B cell (primary cell): ENCODE data around the gene ACSBG1. TPM values are rescaled to one million over a fixed set of nuclear protein-coding genes. Genes with fewer than 3 reads are reported as not detected.

Experiments
- ATAC-seq: fragments of 200-7000 bp; cut with Tn5 transposase; one replicate; pipeline ENCODE4 v1.10.0; 2021; ENCODE audit warnings: low read depth, mild to moderate bottlenecking, moderate number of reproducible peaks, moderate library complexity
- CTCF ChIA-PET: fragments of 350-600 bp; sonication (Branson Sonifier 250); formaldehyde crosslinking; loops from one replicate; lab custom pipeline; 2021; ENCODE audit warnings: antibody characterized with exemption, inconsistent platforms; lab: Charles Lee
- POLR2A ChIA-PET: fragments of 350-600 bp; sonication (Branson Sonifier 250); formaldehyde crosslinking; loops from one replicate; lab custom pipeline; 2021; ENCODE audit warnings: antibody characterized with exemption; lab: Charles Lee
- DNase-seq: peaks from one replicate; pipeline ENCODE4 v3.0.0; 2013
- H2AFZ ChIP-seq: 2 replicates; pipeline ENCODE4 v1.6.1; 2012; ENCODE audit warnings: mild to moderate bottlenecking, low read depth, low read length; ENCODE audit not compliant: insufficient read depth, poor library complexity, severe bottlenecking
- H3K27ac ChIP-seq, 2 donors: 1 replicate in 1 of 2; 2 replicates in 1 of 2; pipeline ENCODE4 v1.5.1; 2012 to 2013; ENCODE audit warnings: low read length in 2 of 2, mild to moderate bottlenecking in 2 of 2, moderate library complexity in 1 of 2
- H3K27me3 ChIP-seq, 4 experiments: fragments of 200-600 bp in 1 of 4; sonication (generic) in 1 of 4; replicated peaks in 1 of 4; 1 replicate in 2 of 4; 2 replicates in 2 of 4; pipeline versions ENCODE4 v1.6.1 to v1.7.0; 2013 to 2016; ENCODE audit warnings: low read length in 3 of 4, mild to moderate bottlenecking in 2 of 4, mixed read lengths in 1 of 4, moderate library complexity in 1 of 4; ENCODE audit not compliant: insufficient read depth in 4 of 4, control insufficient read depth in 3 of 4; ENCODE audit errors: control extremely low read depth in 1 of 4
- H3K36me3 ChIP-seq, 2 experiments: replicated peaks in 1 of 2; 1 replicate in 1 of 2; 2 replicates in 1 of 2; pipeline versions ENCODE4 v1.6.1 to v1.7.1; 2013; ENCODE audit warnings: low read length in 1 of 2; ENCODE audit not compliant: insufficient read depth in 2 of 2, control insufficient read depth in 1 of 2; ENCODE audit errors: control extremely low read depth in 1 of 2, extremely low read depth in 1 of 2
- H3K4me1 ChIP-seq, 2 donors: fragments of 200-600 bp in 1 of 2; sonication (generic) in 1 of 2; 1 replicate in 1 of 2; 2 replicates in 1 of 2; pipeline versions ENCODE4 v1.5.1 to v1.6.1; 2013 to 2017; ENCODE audit warnings: low read length in 2 of 2; ENCODE audit not compliant: control insufficient read depth in 2 of 2, insufficient read depth in 2 of 2
- H3K4me2 ChIP-seq: replicated peaks from 2 replicates; pipeline ENCODE3; 2012; ENCODE audit warnings: mild to moderate bottlenecking, low read depth, low read length; ENCODE audit not compliant: poor library complexity, severe bottlenecking
- H3K4me3 ChIP-seq, 5 experiments: fragments of 200-600 bp in 1 of 5; sonication (generic) in 1 of 5; 1 replicate in 3 of 5; 2 replicates in 2 of 5; pipeline versions ENCODE4 v1.5.1 to v1.7.0; 2011 to 2016; ENCODE audit warnings: low read length in 4 of 5, mild to moderate bottlenecking in 4 of 5, low read depth in 2 of 5, control low read depth in 1 of 5, moderate library complexity in 1 of 5; ENCODE audit not compliant: insufficient read depth in 1 of 5; ENCODE audit errors: control extremely low read depth in 1 of 5, extremely low read depth in 1 of 5
- H3K79me2 ChIP-seq: fragments of 200-600 bp; sonication (generic); one replicate; pipeline ENCODE4 v1.6.0; 2016; ENCODE audit warnings: low read length; ENCODE audit not compliant: control insufficient read depth, insufficient read depth
- H3K9ac ChIP-seq: fragments of 200-600 bp; sonication (generic); 2 replicates; pipeline ENCODE4 v1.6.1; 2017; ENCODE audit warnings: mild to moderate bottlenecking, low read length, moderate library complexity
- H3K9me3 ChIP-seq, 3 donors: one replicate each; pipeline versions ENCODE4 v1.6.1 to v1.7.1; 2013; ENCODE audit warnings: low read length in 2 of 3; ENCODE audit not compliant: control insufficient read depth in 2 of 3, insufficient read depth in 1 of 3; ENCODE audit errors: control extremely low read depth in 1 of 3
- H4K20me1 ChIP-seq: 2 replicates; pipeline ENCODE4 v1.6.0; 2012; ENCODE audit warnings: mild to moderate bottlenecking, low read length; ENCODE audit not compliant: insufficient read depth, control insufficient read depth, poor library complexity, severe bottlenecking
- H3K27ac Mint-ChIP-seq: one replicate; pipeline ENCODE4 v1.8.0; 2021; ENCODE audit warnings: mixed read lengths
- H3K27me3 Mint-ChIP-seq: one replicate; pipeline ENCODE4 v1.8.0; 2021; ENCODE audit warnings: mixed read lengths
- H3K4me1 Mint-ChIP-seq: one replicate; pipeline ENCODE4 v1.8.0; 2021; ENCODE audit warnings: mixed read lengths
- H3K4me3 Mint-ChIP-seq: one replicate; pipeline ENCODE4 v1.8.0; 2021; ENCODE audit warnings: mixed read lengths
- H3K9me3 Mint-ChIP-seq: one replicate; pipeline ENCODE4 v1.8.0; 2022; ENCODE audit warnings: mixed read lengths; ENCODE audit not compliant: insufficient read depth
- CTCF ChIP-seq: fragments of 200-600 bp; IDR thresholded peaks from one replicate; pipeline ENCODE4 v1.8.0; 2022; ENCODE audit warnings: antibody characterized with exemption, mild to moderate bottlenecking
- EZH2 ChIP-seq: IDR thresholded peaks from 2 replicates; pipeline ENCODE4 v1.6.1; 2012; ENCODE audit warnings: borderline replicate concordance, low read depth, mild to moderate bottlenecking, moderate library complexity, low read length; ENCODE audit not compliant: insufficient read depth, poor library complexity, severe bottlenecking
- WGBS: methylation state at CpG from one replicate; pipeline ENCODE4 v1.1.5; 2013; ENCODE audit warnings: missing lambda C conversion rate; ENCODE audit not compliant: insufficient coverage; 5-methylcytosine and 5-hydroxymethylcytosine counted together
- intact Hi-C: fragments of 100-400 bp; cut with micrococcal nuclease; formaldehyde crosslinking; loops from one replicate; pipeline ENCODE4 v1.10.0; 2022
- polyA plus RNA-seq: library from polyadenylated mRNA; depleted of rRNA; stranded (reverse); fragments of >200 nt; gene quantifications from 2 replicates; pipeline ENCODE4 v1.2.3, GENCODE V29; 2012
- total RNA-seq, 2 donors: library from RNA; stranded (reverse); fragments of 120-200 nt in 1 of 2; gene quantifications; 1 replicate in 1 of 2; 2 replicates in 1 of 2; pipeline versions ENCODE4 v1.2.3 to v1.2.4, GENCODE V29; 2013 to 2022

Gene ACSBG1
- total and polyA plus RNA-seq, 2 donors (not counting 1 experiment from before 2014, with no cell fraction given), result 0.03 to 0.07 TPM

- Mint-ChIP-seq H3K9me3 (no peaks in the 10 kb centered on the region), H3K4me3 (no peak overlapping the region), H3K27ac (no peak overlapping the region), H3K4me1 (no peaks in the 10 kb centered on the region), H3K27me3 (no peaks in the 10 kb centered on the region)
- H3K36me3 ChIP-seq, result no peaks in the 10 kb centered on the region
- no peak overlapping the region for H3K27ac ChIP-seq
- no peak overlapping the region for H3K9ac ChIP-seq
- CTCF ChIA-PET, result interaction anchor here (0.8 kb wide), 1 partner anchor 32 kb away, joined by 4 read pairs; no protein-coding TSS in a partner anchor
- DNase-seq (no peak), ATAC-seq (no peak)
- no peaks in the 10 kb centered on the region for H3K9me3 ChIP-seq
- POLR2A ChIA-PET, result no interaction called here
- H3K79me2 ChIP-seq, result no peaks in the 10 kb centered on the region
- no peak overlapping the region for H2AFZ ChIP-seq
- no peaks in the 10 kb centered on the region for H3K27me3 ChIP-seq
- no peaks in the 10 kb centered on the region for H4K20me1 ChIP-seq
- H3K4me2 ChIP-seq, result no peak overlapping the region
- TF ChIP-seq CTCF (no peak), EZH2 (no peak)
- H3K4me3 ChIP-seq, result no peak overlapping the region
- intact Hi-C loops, result no loop called here
- WGBS, result 92% methylated on average over 2 of the region's 2 CpGs
- H3K4me1 ChIP-seq, result no peaks in the 10 kb centered on the region
Observed at GRCh38 chr15:78272316-78272715, 38.0 kb upstream of the ACSBG1 start.

- TF ChIP-seq EZH2, result no peak
- TF ChIP-seq CTCF, result no peak
- no peaks in the 10 kb centered on the region for H4K20me1 ChIP-seq
- peaks cover 0 to 3% (median 0%) of the 10 kb centered on the region in 4 experiments for H3K27me3 ChIP-seq
- Mint-ChIP-seq H3K4me3 (no peak overlapping the region), H3K27ac (no peak overlapping the region), H3K27me3 (no peaks in the 10 kb centered on the region), H3K9me3 (no peaks in the 10 kb centered on the region), H3K4me1 (peaks cover 13% of the 10 kb centered on the region)
- H3K36me3 ChIP-seq, result no peaks in the 10 kb centered on the region
- intact Hi-C loops, result no loop called here
- ChIA-PET POLR2A (no interaction called here), CTCF (interaction anchor here (1.6 kb wide), 1 partner anchor 32 kb away, joined by 8 read pairs; the partner anchor contains the start of gene SKIC8)
- ATAC-seq, result no peak
- 100% methylated on average over 1 of the region's 2 CpGs for whole genome bisulfite sequencing
- H2AFZ ChIP-seq, result no peak overlapping the region
- no peaks in the 10 kb centered on the region for H3K9me3 ChIP-seq
- no peak overlapping the region for H3K9ac ChIP-seq
- no peak overlapping the region for H3K27ac ChIP-seq
- peaks cover 10% of the 10 kb centered on the region in 2 donors for H3K4me1 ChIP-seq
- no peak for DNase-seq
- H3K79me2 ChIP-seq, result no peaks in the 10 kb centered on the region
- no peak overlapping the region for H3K4me2 ChIP-seq
- no peak overlapping the region for H3K4me3 ChIP-seq
Observed at GRCh38 chr15:78266806-78267205, 32.4 kb upstream of the ACSBG1 start.
